COLO668 (cell line): ENCODE results near the gene ACRBP.

Experiments
- DNase-seq: peaks from one replicate; lab custom pipeline; 2025; ENCODE audit not compliant: unreplicated experiment; lab: John Stamatoyannopoulos, UW

ACRBP gene

GRCh38 chr12:6650832-6651231 lies 3.6 kb upstream of the ACRBP start:
- DNase-seq, result no peak

DNA sequence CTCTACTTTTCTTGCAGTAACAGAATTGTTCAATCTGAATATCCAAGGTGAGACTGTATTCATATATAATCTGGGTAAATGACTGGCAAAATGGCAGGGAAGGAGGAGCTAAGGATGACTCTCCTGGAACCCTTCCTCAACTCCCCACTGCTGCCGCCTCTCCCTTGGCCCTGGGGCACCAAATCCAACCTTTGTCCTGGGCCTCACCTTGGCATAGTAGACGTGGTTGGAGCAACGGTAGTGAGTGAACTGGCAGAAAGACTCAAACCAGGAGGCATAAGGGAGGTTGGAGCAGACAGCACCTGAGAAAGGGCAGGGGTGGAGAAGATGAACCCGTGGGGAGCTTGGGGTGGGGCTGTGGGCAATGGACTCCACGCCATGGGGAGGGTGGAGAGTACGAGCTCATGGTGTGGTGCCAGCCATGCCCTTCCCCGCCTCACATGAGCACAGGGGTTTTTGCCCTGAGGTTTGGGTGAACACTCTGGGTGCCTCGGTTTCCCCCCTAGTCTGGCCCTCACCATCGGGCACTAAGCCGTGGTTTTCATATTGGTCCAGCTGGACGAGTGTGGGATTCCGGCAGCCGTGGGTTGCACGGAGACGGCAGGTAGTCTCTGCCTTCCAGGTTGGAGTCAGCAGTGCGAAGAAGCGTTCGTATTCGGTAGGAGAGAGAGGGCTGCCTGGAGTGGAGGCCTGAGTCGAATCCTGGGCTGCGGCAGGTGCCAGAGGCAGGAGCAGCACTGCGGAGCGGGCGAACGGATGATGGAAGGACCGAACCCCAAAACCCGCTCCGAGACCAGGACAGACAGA lies 753 bp downstream of the ACRBP start:
- no peak for DNase-seq

DNA sequence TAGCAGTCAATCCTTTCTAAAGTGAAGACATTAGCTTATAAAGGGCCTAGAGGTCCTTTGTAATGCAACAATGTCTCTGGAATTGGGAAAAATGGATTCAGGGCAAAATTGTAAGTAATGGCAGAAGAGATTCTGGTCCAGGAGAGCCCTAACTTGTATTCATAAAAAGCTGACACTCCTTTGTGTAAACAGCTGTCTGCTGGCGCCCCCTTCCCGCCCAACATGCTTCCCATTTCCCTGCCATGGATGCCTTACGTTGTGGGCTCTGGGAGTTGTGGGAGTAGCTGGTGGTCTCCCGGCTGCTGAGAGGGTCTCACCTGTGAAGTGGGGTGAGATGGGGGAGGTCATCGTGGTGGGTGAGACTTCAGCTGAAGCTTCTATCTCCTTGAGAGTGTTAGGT lies 2.3 kb downstream of the ACRBP start:
- no peak for DNase-seq

- no peak for DNase-seq
Measured at GRCh38 chr12:6644257-6644596, 3.0 kb downstream of the ACRBP start.

DNA sequence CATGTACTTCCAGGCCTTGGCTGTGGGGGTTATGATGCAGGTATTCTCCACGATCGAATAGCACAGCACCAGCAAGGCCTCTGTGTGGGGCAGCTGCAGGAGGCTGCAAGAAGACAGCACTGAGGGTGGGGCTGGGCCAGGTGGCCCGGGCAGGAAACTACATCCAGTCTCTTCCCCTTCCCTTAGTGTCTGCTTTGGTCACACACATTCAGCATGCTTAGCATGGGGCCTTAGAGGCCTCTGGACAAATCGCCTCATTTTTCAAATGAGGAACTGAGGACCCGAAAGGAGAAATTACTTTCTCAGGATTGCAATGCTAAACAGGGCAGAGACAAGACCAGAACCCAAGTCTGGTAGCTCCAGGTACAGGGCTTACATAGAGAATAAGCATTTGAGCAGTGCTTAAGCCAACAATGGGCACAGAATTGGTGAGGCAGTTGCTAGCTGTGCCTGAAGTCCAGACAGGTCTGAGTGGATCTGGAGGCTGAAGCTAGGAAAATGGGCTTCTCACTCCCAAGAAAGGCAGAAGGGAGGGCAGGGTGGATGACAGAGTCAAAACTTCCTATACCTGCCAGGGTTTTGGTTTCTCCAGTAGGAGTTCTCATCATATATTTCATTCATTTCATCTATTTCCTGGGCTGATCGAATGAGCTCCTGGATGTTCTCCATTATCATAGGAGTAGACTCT lies 3.5 kb downstream of the ACRBP start:
- DNase-seq, result no peak

- no peak for DNase-seq
Measured at GRCh38 chr12:6641131-6641530, 6.1 kb downstream of the ACRBP start.

DNA sequence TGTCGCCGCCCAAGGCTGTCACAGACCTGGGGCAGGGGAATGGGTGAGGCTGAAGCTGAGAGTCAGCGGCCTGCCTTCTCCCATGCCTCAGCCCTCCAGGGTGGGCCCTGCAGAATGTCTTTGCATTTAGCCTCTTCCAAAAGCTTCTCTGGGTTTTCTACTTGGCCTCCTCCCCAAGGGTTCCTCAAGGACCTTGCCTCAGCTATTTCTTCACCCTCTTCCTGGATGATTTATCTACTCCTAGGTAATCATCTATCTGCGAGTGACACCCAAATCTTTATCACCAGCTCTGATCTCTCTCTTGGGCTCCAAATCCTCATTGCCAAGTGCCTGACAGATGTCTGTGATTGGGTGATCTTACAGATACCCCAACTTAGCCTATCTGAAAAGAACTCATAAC lies 6.7 kb downstream of the ACRBP start:
- DNase-seq, result no peak

GRCh38 chr12:6639151-6639801 lies 8.0 kb downstream of the ACRBP start:
- DNase-seq, result no peak

DNA sequence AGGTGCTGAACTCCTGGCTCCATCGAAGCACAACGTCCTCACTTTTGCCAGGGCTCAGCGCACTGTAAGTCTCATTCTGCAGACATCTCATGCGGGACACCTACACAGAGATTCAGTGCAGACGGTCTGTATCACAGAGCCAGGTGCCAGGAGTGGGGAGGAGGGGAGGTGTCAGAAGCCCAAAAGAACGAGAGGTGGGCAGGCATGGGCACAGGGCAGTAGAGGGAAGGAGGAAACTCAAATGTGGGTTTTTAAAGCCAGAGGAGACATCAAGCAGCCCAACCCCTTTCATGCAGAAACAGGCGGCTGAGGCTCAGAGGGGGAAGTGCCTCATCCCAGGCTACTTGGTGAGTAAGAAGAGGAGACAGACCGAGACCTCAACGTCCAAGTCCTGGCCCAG lies 8.9 kb downstream of the ACRBP start:
- no peak for DNase-seq

- DNase-seq, result no peak
Measured at GRCh38 chr12:6635856-6636531, 11.2 kb downstream of the ACRBP start, which contains the start of gene LPAR5. LPAR5 (minus strand) TSS chr12:6635959; CDS start chr12:6621248, 14,711 bp downstream.

- no peak for DNase-seq
Measured at GRCh38 chr12:6635375-6635855, 11.8 kb downstream of the ACRBP start.

DNA sequence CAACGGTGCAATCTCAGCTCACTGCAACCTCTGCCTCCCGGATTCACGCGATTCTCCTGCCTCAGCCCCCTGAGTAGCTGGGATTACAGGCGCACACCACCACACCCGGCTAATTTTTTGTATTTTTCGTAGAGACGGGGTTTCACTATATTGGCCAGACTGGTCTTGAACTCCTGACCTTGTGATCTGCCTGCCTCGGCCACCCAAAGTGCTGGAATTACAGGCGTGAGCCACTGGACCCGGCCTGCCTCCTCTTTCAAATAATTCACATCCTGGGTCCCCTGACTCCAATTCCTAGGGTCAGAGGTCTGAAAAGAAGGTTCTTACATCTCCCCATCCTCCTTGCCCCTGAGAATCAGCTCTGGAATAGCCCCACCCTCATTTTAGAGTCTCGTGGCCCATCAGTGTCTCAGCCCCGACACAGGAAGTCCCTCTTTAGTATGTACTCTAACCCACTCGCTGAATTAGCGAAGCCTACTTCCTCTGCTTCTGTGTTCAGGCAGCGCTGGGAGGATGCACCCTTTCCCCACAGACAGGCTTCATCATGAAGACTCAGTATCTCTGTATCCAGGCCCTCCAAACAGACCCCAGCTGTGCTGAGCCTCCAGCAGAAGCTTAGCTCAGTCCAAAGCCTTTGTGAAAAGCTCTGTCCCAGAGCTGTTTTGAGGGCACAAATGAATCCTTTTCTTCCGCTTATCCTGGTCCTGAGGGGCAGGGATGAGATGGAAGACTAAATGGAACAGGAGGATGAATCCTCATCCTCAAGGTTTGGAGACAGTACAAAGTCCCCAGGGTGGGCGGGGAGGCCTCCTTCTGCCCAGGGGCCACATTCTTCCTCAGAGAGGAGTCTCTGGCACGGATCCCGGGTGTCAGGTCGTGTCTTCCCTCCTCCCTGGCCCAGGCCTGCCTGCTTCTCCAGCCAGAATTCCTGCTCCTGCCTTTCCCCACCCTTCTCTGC lies 14.9 kb downstream of the ACRBP start:
- DNase-seq, result peak; percentile 6

DNA sequence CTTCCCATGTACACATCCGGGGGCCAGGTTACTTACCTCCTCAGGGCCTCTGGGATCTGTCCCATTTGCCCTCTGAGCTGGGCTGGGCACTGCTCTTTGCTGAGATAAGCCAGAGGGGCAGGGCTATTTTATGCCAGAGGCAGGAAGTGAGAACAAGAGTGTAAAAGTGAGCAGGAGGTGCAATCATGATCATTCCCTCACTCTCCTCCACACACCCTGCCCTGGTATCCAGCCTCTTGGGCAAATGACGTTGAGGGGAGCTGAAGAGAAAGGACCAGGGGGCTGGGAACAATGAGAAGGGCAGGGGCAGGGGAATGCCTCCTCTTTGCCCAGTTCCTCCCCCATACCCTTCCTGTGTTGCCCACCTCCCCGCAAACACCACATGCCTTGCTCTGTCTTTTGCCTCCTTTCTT lies 15.7 kb downstream of the ACRBP start:
- no peak for DNase-seq

GRCh38 chr12:6630736-6631135 lies 16.5 kb downstream of the ACRBP start:
- DNase-seq, result no peak

DNA sequence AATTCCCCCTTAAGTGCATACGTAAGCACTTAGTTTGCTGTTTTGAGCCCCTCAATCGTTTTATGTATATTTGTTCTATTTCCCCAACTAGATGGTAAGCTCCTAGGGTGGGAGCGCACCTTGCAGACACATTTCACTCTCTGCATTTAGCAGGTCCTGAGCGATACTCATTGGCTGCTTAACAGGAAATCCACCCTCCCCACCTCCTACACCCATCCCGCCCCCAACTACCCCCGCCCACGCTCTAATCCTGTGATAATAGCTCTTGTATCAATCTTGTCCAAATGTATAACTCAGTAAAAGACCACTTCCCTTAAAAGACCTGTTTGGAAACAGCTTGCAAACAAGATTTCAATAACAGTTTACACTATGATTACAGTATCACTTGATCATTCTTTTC lies 19.6 kb downstream of the ACRBP start:
- DNase-seq, result no peak

DNA sequence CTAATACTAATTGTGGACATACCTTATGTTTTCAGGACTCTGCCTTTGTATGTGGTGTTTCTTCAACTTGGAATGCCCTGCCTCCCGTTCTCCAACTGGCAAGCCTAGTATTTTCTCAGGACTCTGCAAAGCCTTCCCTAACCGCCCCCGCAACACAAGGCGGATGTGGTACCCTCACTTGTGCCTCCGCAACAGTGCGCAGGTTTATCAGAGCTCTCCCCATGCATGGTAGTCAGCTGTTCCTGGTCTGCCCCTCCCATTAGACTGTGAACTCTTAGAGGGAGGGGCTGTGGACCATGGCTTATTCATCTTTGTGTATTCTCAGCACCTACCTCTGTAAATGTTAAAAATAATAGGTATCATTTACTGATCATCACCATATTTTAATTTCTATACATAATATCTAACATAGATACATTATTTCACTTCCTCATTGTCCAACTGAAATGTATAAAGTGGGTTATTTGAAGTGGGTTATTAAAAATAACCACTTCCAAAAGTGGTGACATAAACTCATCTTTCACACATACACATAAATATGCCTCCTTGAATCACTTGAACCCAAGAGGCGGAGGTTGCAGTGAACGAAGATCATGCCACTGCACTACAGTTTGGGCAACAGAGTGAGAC lies 20.5 kb downstream of the ACRBP start:
- DNase-seq, result no peak

DNA sequence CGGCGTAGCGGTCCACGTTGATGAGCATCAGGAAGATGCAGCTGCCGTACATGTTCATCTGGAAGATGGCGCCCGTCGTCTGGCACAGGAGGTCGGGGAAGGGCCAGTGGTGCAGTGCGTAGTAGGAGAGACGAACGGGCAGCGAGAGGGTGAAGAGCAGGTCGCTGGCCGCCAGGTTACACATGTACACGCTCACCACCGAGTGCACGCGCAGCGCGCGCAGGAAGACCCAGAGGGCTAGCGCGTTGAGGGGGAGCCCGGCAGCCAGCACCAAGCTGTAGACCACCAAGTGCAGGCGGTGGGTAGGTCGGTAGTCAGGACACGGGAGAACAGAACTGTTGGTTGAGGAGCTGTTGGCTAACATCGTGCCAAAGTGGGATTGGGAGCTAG lies 26.4 kb downstream of the ACRBP start:
- no peak for DNase-seq

DNA sequence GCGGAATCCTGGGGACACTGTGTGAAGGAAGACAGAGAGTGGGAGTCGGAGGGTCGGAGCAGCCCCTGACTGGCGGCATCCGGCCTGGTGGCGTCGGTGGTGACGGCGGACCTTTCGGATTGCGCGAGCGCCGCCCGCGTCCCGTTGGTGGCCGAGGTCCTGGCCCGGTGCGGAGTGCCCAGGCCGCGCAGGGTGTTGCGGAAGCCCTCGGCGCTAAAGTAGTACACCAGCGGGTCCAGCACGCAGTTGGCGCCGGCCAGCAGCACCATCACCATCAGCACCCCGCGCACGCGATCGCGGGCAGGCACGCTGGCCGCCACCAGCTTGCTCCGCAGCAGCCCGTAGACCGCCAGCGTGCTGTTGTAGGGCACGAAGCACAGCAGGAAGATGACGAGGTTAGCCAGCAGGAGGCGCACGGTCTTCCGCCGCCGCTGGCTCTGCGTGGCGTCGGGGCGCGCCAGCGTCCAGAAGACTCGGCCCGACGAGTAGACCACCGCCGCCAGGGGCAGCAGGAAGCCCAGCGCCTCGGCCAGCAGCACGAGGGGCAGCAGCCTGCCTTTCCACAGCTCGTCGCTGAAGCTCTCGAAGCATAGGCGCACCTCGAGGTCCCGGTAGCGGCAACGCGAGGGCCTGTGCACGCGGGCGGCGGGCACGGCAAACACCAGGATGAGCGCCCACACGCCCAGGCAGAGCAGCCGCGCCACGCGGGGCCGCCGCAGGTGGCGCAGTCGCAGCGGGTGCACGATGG lies 26.9 kb downstream of the ACRBP start:
- DNase-seq, result peak; percentile 9
